Measurements from ENCODE around the gene ZNF136.

ZNF136 gene

GRCh38 chr19:12194827-12195731 lies 32.2 kb downstream of the ZNF136 start:
- no peak for DNase-seq

- DNase-seq, result no peak
These were observed 35.2 kb downstream of the ZNF136 start for GRCh38 chr19:12198136-12198535.

DNA sequence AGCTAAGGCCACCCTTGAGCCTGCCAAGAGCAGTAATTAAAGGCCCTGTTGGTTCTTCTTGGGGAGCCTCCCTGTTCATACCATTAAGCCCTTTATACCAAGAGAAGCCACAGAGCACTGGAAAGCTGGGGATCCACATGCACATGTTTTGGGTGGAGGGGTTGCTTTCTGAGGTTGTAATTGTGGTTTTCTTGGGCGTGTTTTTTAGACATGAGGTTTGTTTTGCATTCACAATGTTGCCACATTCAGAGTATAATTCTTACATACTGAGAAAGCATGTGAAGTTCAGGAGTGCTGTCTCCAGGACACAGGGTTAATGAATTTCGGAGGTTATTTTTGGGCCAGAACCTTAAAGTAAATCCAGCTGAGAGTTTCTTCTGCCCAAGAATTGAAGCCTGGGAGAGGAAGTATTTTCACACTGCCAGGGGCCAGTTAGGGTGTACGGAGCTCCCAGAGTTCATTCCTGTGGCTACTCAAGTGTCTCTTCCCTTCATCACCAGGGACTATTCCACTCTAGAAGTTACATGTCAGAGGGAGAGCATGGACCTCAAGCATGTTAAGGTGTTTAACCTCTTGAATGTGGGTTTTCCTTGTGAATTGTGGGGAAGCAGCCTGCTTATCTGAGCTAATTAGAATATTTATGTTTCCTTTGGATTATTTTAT lies 37.0 kb downstream of the ZNF136 start:
- DNase-seq, result no peak

DNA sequence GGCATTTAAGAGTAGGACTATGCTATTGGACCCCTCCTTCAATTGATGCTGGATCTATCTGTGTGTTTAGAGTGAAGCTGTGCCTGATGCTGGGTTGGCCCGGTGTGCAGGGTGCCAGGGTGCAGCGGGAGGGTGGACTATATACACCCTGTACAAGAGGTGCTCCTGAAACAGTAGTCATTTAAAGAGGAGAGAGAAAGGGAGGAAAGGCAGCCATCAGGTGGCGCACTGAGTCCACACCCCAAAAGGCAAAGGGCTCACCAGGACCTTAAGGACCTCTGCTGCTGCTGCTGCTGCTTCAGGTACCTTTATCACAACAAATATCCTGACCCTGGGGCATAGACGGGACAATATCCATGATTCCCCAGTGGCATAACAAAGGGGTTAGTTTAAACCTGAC lies 39.4 kb downstream of the ZNF136 start:
- no peak for DNase-seq

- DNase-seq, result no peak
These were observed 42.4 kb downstream of the ZNF136 start for GRCh38 chr19:12205296-12205695.

DNA sequence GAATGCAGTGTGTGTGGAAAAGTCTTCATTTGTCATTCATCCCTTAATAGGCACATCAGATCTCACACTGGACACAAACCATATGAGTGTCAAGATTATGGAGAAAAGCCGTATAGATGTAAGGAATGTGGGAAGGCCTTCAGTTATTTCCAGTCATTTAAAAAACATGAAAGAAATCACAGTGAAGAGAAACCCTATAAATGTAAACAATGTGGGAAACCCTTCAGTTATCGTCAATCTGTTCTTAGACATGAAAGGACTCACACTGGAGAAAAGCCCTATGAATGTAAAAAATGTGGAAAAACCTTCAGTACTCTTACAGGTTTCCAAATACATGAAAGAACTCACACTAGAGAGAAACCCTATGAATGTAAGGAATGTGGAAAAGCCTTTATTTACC lies 45.3 kb downstream of the ZNF136 start:
- DNase-seq, result no peak

DNA sequence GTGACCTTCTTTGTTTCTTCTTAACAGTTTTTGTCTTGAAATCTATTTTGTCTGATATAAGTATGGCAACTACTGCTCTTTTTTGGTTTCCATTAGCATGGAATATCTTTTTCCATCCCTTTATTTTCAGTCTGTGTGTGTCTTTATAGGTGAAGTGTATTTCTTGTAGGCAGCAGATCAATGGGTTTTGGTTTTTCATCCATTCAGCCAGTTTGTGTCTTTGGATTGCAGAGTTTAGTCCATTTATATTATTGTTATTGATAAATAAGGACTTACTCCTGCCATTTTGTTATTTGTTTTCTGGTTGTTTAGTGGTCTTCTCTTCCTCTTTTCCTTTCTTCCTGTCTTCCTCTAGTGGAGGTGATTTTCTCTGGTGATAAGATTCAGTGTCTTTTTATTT lies 54.4 kb downstream of the ZNF136 start:
- no peak for DNase-seq

DNA sequence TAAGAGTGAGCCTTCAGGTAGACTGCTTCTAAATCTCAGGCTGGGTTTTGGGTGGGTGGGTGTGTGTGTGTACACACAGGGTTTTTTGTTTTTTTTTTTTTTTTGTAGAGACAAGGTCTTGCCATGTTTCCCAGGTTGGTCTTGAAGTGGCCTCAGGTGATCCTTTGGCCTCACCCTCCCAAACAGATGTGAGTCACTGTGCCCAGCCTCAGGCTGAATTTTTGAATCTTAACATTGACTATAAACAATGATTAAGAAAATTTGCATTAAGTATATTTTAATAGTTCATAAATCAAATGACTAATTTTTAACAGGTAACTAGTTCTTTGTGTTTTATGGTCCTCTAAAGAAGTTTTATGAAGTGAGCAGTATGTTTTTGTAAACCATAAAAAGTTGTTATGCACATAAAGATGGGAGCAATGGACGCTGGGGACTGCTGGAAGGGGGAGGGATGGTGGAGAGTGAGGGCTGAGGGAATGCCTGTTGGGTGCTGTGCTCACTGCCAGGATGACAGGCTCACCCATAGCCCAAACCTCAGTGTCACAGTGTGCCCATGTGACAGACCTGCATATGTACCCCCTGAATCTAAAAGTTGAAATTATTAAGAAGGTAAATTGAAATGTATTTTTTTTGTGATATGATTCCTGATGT lies 60.2 kb downstream of the ZNF136 start:
- DNase-seq, result no peak

- peak; percentile 6 for DNase-seq
These were observed 61.8 kb downstream of the ZNF136 start for GRCh38 chr19:12224676-12225075.

GRCh38 chr19:12229990-12230389 lies 67.1 kb downstream of the ZNF136 start:
- DNase-seq, result no peak

DNA sequence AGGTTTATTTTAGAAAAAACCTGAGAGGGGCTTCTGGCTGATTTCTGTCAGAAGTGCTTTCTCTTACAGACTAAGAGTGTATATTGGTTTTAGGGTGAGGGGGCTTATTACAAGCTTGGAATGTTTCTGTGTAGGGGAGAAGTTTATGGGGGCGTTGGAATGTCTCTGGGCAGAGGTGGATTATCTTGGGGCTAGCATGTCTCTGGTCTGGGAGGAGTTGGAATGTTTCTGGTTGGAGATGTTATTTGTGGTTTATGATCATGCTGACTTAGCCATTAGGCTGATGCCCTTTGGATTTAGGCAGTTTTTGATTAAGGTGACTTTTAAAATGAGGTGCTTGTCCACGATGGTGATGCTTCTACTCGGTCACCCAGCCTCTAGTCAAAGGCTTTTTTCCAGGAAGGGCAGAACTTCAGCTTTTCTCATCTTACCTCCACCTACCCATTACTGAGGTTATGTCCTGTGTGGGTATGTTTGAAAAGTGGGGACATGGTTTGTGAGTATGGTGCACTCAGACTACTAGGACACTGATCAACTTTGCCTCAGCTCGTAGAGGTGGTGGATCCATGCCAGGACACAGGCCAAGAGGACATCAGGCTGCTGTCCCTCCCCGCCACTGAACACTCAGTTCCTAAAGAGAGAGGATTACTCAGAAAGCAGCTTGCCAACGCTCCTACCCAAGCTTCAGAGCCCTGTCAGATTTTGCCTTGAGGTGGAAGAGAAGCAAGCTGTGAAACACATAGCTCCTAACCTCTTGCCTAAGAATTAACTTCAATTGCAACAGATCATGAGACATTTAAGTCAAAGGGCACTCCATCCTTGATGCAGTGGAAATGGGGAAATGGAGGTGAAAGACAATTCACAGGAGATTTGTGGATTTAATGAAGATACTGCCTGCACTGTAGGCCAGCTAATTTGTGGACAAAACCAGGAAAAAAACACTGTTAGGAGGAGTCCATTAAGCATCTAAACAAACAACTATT lies 68.1 kb downstream of the ZNF136 start:
- no peak for DNase-seq

- no peak for DNase-seq
These were observed 70.1 kb downstream of the ZNF136 start for GRCh38 chr19:12232961-12233360.

DNA sequence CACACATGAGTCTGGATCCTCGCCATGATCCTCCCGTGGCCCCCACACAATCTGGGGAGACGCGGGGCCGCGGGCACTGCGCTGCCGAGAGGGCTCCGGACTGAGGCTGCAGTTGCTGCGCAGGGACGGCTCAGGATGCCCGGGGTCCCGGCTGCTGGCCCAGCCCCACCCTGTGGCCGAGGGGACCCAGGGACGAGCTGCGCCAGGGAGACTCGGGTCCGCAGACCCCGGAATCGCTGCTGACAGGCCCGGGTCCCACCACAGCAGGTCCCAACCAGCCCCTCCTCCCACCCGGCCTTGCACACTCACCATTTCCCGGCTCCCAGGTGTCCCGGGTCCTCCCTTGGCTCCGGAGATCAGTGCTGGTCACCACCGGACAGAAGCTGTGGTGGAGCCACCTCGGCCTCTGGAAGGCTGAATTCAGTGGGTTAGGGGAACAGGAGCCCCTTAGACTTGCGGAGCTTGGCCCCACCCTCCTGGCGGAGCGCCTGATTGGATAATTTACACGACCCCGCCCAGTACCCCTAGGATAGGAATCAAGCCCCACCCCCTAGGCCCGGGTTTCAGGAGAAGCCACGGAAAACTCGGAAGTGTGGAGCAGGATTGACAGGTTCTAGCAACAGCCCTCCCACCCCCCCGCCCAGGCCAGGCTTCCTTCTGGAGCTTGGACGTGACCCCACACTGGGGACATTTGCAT lies 74.4 kb downstream of the ZNF136 start:
- DNase-seq, result no peak

Measured in EL (cell line).